GM21529 (cell line): ENCODE results near the gene GNG12.

Source experiments
- ATAC-seq: cut with Tn5 transposase; IDR thresholded peaks from one replicate; pipeline ENCODE4 v1.9.1; 2021; ENCODE audit not compliant: unreplicated experiment

The GNG12 gene

DNA sequence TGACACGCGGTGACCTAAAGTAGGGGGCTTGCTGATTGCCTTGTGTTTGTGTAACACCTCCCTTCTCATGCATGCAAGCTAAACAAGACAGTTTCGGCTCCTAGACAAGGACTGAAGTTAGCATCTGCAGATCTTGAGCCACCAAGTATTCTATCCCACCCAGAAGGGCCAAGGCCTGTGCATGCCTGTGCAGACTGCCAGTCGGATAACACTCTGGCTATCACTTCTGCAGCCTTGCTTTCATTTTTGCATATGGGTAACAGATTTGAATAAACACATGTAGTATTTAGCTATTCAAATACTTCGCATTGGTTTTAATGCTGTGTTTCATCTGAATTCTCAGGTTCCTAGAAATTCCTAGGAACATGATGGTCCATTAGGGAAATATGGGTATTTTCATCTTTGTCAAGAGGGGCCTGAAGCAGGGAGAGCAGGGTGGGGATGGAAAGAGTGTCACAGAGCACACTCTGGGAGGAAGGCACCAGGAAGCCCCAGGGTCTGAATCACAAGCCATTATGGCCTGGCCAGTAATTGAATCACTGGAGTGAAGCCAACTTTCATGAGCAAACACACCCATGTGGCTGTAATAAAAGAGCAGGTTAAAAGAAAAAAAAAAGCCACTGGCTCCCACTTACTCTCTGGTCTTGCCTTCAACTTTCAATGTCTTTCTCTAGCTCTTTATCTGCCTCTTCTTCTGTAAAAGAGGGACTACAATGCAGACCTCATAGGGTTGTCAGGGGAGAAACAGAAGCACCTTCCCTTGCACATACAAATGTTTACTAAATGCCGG, 120.0 kb downstream of the GNG12 start:
- ATAC-seq, result no peak

DNA sequence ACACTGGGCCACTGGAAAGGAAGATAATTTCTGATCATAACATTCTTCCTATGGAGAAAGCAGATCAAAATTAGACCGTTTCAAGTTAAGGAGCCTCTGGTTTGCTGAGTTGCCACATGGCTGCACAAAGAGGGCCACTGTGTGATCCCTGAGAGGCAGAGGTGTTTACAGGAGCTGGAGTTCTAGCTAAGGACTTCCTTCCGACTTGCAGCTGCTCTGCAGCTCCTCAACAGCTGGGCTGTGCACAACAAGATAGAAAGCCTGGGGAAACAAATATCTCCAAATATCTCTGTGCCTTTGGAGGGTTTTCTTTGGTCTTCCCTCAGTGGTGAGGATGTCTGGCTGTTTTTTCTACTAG, 121.4 kb downstream of the GNG12 start:
- ATAC-seq, result peak; percentile 85

DNA sequence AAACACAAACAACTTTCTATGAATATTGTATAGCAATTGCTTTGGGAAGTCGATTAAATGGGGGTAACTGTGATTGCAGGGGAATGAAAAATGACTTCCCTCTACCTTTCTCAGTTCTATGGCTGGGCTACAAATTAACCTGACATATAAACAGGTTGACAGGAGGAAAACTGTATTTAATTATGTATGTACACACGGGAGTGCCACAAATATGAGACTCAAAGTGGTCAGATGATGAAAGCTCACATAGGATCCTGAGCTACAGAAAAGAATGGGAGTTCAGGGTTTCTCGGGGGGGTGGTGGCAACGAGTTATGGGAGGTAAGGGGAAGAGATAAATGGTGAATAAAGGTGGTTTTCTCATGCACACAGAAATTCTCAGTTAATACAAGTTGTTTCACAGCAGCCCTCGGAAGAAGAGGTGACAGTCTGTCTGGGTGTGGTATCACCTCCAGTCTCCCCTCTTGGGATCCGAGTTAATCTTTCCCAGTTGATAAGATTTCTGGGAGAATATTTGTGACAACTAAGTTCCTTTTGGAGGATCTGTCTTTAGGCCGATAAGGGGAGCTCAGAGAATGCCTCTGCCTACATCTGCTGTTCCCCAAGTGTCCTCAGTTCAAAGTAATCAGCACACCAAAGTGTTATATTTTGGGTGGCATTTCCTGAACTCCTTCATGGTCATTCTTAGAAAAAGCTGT, 122.0 kb downstream of the GNG12 start:
- peak; percentile 27 for ATAC-seq

DNA sequence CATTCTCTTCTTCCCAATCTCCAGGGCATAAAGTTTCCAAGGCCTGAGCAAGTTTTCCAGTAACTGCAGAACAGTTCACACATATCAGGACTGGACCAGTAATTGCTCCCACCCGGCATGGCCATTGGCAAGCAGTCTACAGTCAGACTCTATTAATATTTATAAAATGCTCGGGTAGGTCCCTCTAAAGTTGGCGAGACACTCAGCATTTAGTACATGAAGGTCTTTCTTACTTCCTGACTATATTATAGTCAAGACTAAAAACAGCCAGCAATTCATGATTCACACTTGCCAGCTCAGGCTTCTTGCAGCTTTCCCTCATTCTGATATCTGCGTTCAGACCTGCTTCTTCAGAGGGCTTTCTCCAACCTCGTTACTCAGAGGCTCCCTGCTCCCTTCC, 122.8 kb downstream of the GNG12 start:
- ATAC-seq, result no peak

DNA sequence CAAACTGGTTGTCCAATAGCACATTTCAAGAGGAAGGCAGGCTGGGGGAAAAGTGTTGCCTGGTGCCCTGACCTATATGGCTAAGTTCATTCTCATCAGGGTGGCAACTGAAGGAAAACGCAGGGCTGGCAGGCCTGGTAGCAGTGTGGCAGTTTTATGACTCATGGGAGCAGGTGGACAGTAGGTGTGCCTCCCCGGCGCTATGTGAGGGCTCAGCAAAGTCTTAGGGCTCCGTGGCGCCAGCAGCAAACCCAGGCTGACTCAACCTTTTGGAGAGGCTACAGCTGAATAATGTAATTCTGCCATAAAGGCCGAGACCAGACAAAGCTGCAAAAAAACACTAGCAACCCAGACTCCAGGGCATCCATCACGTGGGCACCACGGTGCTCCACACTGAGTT, 124.7 kb downstream of the GNG12 start:
- no peak for ATAC-seq

DNA sequence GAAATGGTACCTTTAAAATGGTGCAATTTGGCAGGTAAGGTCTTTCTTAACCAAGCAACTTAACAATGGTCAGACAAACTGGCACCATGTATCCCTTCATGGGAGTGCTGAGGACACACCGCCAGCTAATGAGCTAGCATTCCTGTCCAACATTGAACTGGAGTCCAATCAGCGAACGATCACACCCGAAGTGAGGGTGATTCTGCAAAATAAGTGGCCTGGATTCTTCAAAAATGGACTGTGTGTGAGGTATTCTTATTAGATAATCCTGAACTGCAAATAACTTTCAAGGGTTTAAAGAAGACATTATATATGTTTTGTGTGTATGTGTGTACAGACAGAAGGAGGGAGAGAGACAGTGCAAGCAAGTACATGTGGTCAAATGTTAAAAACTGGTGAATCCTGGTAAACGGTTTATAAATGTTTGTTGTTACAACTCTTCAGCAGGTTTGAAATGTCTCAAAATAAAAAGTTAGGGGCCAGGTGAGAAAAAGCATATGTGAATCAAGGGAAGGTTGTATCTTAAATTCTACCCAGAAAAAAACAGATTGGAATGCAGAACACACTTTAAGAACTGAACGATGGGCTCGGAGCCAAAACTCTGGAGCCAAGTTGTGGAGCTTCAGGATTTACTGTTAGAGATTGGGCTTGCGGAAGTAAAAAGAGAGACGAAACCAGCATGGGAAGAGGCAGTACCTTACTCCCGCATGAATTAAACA, 127.4 kb downstream of the GNG12 start:
- ATAC-seq, result no peak

DNA sequence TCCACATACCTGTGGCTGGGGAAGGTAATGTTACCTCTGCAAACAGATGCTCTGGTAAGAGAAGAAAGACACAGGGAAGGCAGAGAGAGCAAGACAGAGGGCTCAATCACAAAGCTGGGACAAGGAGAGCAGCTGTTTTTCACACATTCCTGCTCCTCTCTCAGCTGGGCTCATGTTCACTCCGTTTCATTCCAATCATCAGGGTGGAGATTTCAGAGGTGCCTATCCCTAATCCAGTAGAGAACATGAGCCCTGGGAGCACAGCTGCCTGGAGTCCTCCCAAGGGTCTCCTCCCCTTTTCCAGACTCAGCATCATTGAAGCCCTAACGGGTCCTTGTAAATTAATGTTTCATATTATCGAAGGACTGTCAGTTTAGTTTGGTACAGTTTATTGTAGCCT, 128.9 kb downstream of the GNG12 start:
- ATAC-seq, result no peak

GRCh38 chr1:67701876-67702275, 131.4 kb downstream of the GNG12 start:
- no peak for ATAC-seq

GRCh38 chr1:67700692-67701410, 132.4 kb downstream of the GNG12 start:
- peak; percentile 64 for ATAC-seq

DNA sequence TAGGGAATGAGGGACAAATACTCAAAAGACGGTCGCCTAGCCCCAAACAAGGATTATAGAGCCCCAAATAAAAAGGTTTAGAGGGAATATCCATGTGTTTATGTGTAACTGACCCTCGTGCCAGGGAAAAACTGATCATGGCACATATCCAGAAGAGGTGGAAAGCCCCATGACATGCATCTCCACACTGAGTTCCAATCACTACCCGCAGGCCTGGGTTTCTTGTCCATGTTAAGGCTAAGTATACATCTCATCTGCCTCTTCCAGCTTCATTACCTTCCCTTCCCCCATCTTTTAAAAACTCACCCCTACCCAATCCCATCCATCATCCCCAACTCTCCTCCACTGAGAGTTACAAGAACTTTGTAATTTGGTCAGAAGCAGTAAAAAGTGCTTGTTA, 133.0 kb downstream of the GNG12 start:
- no peak for ATAC-seq

DNA sequence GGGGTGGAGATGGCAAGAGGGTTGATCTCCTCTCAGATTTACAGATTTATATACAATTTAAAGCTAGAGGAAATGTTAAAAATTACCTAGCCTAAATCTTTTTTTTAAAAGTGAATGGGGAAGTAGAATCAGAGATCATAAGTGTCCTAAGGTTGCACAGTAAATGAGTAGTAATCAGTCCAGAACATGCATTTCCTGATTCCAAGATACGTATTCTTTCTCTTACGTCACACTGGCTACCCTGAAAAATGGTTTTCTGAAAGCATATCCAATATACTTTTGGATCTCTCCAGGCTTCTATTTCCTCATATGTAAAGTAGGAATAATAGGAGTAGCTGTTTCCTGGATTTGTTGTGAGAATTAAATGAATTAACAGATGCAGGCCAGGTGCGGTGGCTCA, 136.6 kb downstream of the GNG12 start:
- ATAC-seq, result no peak

GRCh38 chr1:67695963-67696362, 137.3 kb downstream of the GNG12 start:
- ATAC-seq, result no peak

GRCh38 chr1:67691712-67692111, 141.6 kb downstream of the GNG12 start:
- no peak for ATAC-seq

- ATAC-seq, result no peak
Measured at GRCh38 chr1:67690411-67690810, 142.9 kb downstream of the GNG12 start.

DNA sequence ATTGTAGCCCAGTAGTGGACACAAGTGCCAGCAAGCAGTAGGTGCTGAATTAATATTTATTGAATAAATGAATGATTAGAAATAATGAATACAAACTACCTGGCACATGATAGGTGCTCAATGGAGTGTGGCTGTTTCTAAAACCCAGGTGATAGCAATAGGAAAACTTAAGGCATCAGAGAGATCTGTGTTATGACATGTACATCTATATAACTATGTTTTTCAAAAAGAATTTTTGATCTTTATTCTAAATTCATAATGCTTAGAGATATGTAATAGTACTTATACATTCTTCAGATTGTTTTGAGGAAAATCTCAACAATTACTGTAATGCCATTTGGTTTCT, 143.3 kb downstream of the GNG12 start:
- no peak for ATAC-seq

- no peak for ATAC-seq
Measured at GRCh38 chr1:67689267-67690017, 143.8 kb downstream of the GNG12 start.

DNA sequence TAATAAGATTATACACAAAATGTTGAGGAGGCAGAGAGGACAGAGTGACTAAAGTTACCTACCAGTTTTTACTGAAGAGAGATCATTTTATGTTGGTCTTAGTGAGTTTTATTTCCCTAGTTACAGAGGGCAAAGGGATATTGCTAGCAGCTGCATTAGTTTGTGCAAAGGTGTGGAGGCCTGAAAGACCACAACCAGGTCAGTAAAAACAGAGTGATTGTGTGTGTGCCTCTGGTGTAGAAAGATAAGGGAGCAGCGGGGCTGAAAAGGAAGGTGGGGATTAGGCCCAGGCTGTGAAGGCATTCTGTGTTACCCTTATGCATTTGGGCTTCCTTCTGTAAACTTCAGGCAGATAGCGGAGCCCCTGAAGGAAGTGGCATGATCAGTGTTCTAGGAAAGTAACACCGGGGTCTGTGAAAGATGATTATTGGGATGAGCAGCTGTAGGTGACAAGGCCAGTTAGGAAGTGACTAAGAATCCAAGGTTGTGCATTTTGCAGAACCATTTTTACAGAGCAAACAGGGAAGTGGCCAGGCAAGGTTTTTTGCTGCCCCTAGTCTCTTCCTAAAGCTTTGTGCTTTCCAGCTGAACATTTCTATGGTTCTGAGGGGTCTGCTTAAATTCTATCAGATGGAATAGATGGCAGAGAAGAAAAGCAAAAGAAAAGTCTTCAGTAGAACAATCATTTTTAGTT, 144.6 kb downstream of the GNG12 start:
- ATAC-seq, result no peak

DNA sequence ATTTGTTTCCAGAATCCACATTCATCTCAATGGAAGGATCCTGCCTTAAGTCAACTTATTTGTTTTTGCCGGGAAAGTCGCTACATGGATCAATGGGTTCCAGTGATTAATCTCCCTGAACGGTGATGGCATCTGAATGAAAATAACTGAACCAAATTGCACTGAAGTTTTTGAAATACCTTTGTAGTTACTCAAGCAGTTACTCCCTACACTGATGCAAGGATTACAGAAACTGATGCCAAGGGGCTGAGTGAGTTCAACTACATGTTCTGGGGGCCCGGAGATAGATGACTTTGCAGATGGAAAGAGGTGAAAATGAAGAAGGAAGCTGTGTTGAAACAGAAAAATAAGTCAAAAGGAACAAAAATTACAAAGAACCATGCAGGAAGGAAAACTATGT, 145.6 kb downstream of the GNG12 start:
- ATAC-seq, result no peak

GRCh38 chr1:67687198-67687545, 146.1 kb downstream of the GNG12 start:
- ATAC-seq, result no peak
